ENCODE measurements around the gene PLEK2. TPM values are rescaled to one million over a fixed set of nuclear protein-coding genes. Genes with fewer than 3 reads are reported as not detected.

The PLEK2 gene
- total RNA-seq, 5 donors from 2014 or later (not counting 1 experiment from before 2014, with no cell fraction given): 0.79 to 4.0 (median 3.5) TPM

DNA sequence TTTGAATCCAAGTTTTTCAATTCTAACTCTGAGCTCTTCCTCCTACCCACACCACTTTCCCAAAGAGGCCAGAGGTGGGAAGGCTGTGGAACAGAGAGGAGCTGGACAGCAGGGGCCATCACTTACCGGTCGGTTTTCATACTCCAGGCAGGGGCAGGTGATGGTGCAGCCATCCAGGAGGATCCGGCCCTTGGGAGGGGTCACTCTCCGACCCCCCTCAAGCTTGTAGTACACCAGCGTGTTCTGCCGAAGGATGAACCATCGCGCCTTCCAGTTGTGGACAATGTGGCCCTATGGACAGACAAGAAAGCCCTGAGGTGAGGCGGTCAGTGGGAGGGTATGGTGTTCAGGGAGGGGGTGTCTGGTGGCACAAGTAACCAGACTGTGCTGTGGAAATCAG is 14.4 kb downstream of the PLEK2 start:
- ATAC-seq (replicated peaks in 1 of 4): no peak
- Histone ChIP-seq H3K27me3 (replicated peaks in 1 of 2; ENCODE audit: control insufficient read depth in 2 of 2, extremely low read depth in 1 of 2, insufficient read depth in 2 of 2, low read length in 1 of 2) (peaks cover 0 to 5% of the 10 kb centered on the region in 2 experiments), H3K4me1 (ENCODE audit: control insufficient read depth in 1 of 2, extremely low read depth in 1 of 2, insufficient read depth in 2 of 2, low read length in 2 of 2) (no peaks in the 10 kb centered on the region), H3K36me3 (ENCODE audit: control insufficient read depth in 2 of 2, extremely low read depth in 1 of 2, insufficient read depth in 1 of 2, low read length in 1 of 2) (no peaks in the 10 kb centered on the region), H3K9me3 (no peaks in the 10 kb centered on the region), H3K27ac (ENCODE audit: low read length) (no peak overlapping the region), H3K4me3 (ENCODE audit: control insufficient read depth in 1 of 2, extremely low read depth in 1 of 2, low read length in 1 of 2) (no peak overlapping the region)
- Mint-ChIP-seq H3K4me1 (no peaks in the 10 kb centered on the region), H3K27ac (no peak overlapping the region), H3K36me3 (peaks cover 6% of the 10 kb centered on the region), H3K4me3 (no peak overlapping the region), H3K9me3 (no peaks in the 10 kb centered on the region), H3K27me3 (peaks cover 0 to 2% of the 10 kb centered on the region in 2 donors)
- 100% methylated on average over 6 of the region's 9 CpGs for WGBS (ENCODE audit: insufficient coverage)
- no peak for DNase-seq
- ChIA-PET POLR2A (no interaction called here), CTCF (no interaction called here)

DNA sequence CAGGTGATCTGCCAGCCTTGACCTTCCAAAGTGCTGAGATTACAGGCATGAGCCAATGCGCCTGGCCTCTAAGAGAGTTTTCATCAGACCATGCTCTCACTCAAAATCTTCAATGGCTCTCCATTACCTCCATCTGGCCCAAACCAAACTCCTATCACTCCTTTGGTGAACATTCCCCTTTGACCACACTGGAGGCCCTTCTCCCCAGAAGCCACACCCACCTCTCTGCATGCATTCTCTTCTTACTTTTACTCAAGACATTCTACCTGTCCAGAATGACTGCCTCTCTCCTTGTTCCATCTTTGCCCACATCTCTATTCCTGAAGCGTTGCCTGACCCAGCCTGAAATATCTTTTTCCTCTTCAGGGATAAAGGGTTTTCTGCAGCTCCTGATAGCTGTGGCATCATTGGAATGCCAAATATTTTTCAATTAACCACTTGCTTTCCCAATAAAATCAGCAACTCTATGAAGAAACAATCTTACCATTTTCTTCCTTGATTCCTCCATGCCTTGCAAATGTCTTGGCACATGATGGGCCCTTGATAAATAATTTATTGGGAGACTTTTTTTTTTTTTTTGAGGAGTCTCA is 15.5 kb downstream of the PLEK2 start:
- ChIA-PET POLR2A (no interaction called here), CTCF (no interaction called here)
- WGBS (ENCODE audit: insufficient coverage): 100% methylated on average over 2 of the region's 2 CpGs
- Histone ChIP-seq H3K9me3 (no peaks in the 10 kb centered on the region), H3K4me3 (ENCODE audit: control insufficient read depth in 1 of 2, extremely low read depth in 1 of 2, low read length in 1 of 2) (no peak overlapping the region), H3K27me3 (replicated peaks in 1 of 2; ENCODE audit: control insufficient read depth in 2 of 2, extremely low read depth in 1 of 2, insufficient read depth in 2 of 2, low read length in 1 of 2) (peaks cover 0 to 5% of the 10 kb centered on the region in 2 experiments), H3K27ac (ENCODE audit: low read length) (no peak overlapping the region), H3K36me3 (ENCODE audit: control insufficient read depth in 2 of 2, extremely low read depth in 1 of 2, insufficient read depth in 1 of 2, low read length in 1 of 2) (no peaks in the 10 kb centered on the region), H3K4me1 (ENCODE audit: control insufficient read depth in 1 of 2, extremely low read depth in 1 of 2, insufficient read depth in 2 of 2, low read length in 2 of 2) (peaks cover 0 to 1% of the 10 kb centered on the region in 2 experiments)
- H3K4me1 Mint-ChIP-seq: peaks cover 1 to 4% (median 4%) of the 10 kb centered on the region in 3 donors
- peaks cover 6% of the 10 kb centered on the region for H3K36me3 Mint-ChIP-seq
- DNase-seq (no peak), ATAC-seq (replicated peaks in 1 of 4) (no peak)
- H3K9me3 Mint-ChIP-seq: no peaks in the 10 kb centered on the region
- H3K27me3 Mint-ChIP-seq: peaks cover 0 to 2% of the 10 kb centered on the region in 2 donors
- H3K27ac Mint-ChIP-seq: no peak overlapping the region
- no peak overlapping the region for H3K4me3 Mint-ChIP-seq

DNA sequence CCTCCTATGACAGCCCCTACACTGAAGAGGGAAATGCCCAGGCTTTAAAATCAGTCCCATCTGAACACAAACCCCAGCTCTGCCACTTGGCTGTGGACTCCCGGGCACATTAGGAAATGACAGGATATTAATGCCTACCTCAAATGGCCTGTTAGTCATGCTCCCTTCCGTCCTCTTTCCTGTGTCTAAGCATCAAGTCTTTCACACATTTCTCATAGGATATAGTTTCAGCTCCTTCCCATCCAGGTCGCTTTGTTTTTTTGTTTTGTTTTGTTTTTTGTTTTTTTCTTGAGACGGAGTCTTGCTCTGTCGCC is 16.1 kb downstream of the PLEK2 start:
- no peak overlapping the region for H3K27ac Mint-ChIP-seq
- no peaks in the 10 kb centered on the region for H3K9me3 ChIP-seq
- peaks cover 4 to 5% of the 10 kb centered on the region in 2 experiments for H3K4me1 ChIP-seq (ENCODE audit: control insufficient read depth in 1 of 2, extremely low read depth in 1 of 2, insufficient read depth in 2 of 2, low read length in 2 of 2)
- POLR2A ChIA-PET: no interaction called here
- WGBS (ENCODE audit: insufficient coverage): 100% methylated on average over 1 of the region's 5 CpGs
- no peaks in the 10 kb centered on the region for H3K9me3 Mint-ChIP-seq
- H3K27ac ChIP-seq (ENCODE audit: low read length): no peak overlapping the region
- H3K27me3 Mint-ChIP-seq: peaks cover 0 to 2% of the 10 kb centered on the region in 2 donors
- CTCF ChIA-PET: no interaction called here
- H3K4me3 ChIP-seq (ENCODE audit: control insufficient read depth in 1 of 2, extremely low read depth in 1 of 2, low read length in 1 of 2): no peak overlapping the region
- peaks cover 6% of the 10 kb centered on the region for H3K36me3 Mint-ChIP-seq
- H3K27me3 ChIP-seq (replicated peaks in 1 of 2; ENCODE audit: control insufficient read depth in 2 of 2, extremely low read depth in 1 of 2, insufficient read depth in 2 of 2, low read length in 1 of 2): peaks cover 0 to 5% of the 10 kb centered on the region in 2 experiments
- no peaks in the 10 kb centered on the region for H3K36me3 ChIP-seq (ENCODE audit: control insufficient read depth in 2 of 2, extremely low read depth in 1 of 2, insufficient read depth in 1 of 2, low read length in 1 of 2)
- peaks cover 5 to 9% (median 8%) of the 10 kb centered on the region in 3 donors for H3K4me1 Mint-ChIP-seq
- ATAC-seq (replicated peaks in 1 of 4) (no peak), DNase-seq (no peak)
- H3K4me3 Mint-ChIP-seq: no peak overlapping the region

DNA sequence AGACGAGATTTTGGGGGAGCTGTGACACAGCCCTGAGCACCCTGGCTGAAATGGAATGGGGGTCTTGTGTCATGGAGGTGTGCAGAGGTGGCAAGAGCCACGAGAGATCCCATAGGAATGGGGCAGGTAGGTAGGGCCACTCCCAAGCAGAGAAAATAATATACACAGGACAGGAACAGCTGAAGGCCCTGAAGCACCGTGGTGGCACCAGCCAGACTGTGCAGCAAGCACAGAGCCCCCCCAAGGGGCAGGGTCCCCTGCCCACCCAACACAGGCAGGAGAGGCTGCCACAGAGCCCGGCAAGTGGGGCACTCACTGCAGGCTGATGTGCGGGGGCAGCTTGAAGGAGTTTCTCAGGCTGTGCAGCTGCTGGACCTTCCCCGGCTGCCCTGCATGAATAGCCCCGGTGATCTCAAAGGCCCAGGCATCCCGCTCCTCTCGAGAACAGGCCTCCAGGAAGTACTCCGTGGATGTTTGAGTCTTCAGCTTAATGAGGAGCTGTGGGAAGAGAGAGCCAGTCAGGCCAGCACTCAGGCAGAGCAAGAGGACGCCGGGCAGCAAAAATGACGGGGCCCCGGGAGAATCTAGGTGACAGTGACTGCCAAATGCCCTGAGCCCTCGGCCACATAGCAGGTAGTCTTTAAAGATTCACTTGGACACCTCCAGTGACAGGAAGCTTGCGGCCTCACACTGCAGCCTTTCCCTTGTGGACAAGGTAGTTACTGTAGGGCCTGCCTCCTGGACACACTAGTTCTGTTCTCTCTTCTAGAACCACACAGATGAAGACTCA is 16.7 kb downstream of the PLEK2 start:
- H3K36me3 ChIP-seq (ENCODE audit: control insufficient read depth in 2 of 2, extremely low read depth in 1 of 2, insufficient read depth in 1 of 2, low read length in 1 of 2): no peaks in the 10 kb centered on the region
- no peak for DNase-seq
- WGBS (ENCODE audit: insufficient coverage): 84% methylated on average over 14 of the region's 16 CpGs
- H3K27me3 Mint-ChIP-seq: peaks cover 0 to 2% of the 10 kb centered on the region in 2 donors
- H3K27me3 ChIP-seq (replicated peaks in 1 of 2; ENCODE audit: control insufficient read depth in 2 of 2, extremely low read depth in 1 of 2, insufficient read depth in 2 of 2, low read length in 1 of 2): peaks cover 0 to 5% of the 10 kb centered on the region in 2 experiments
- POLR2A ChIA-PET: no interaction called here
- no peak overlapping the region for H3K27ac ChIP-seq (ENCODE audit: low read length)
- H3K4me3 ChIP-seq (ENCODE audit: control insufficient read depth in 1 of 2, extremely low read depth in 1 of 2, low read length in 1 of 2): no peak overlapping the region
- H3K9me3 Mint-ChIP-seq: no peaks in the 10 kb centered on the region
- H3K9me3 ChIP-seq: no peaks in the 10 kb centered on the region
- peaks cover 7 to 13% (median 13%) of the 10 kb centered on the region in 3 donors for H3K4me1 Mint-ChIP-seq
- no peak overlapping the region for H3K4me3 Mint-ChIP-seq
- H3K36me3 Mint-ChIP-seq: peaks cover 6% of the 10 kb centered on the region
- ATAC-seq (replicated peaks in 1 of 4): no peak
- no peak overlapping the region for H3K27ac Mint-ChIP-seq
- CTCF ChIA-PET: no interaction called here
- peaks cover 5 to 8% of the 10 kb centered on the region in 2 experiments for H3K4me1 ChIP-seq (ENCODE audit: control insufficient read depth in 1 of 2, extremely low read depth in 1 of 2, insufficient read depth in 2 of 2, low read length in 2 of 2)

DNA sequence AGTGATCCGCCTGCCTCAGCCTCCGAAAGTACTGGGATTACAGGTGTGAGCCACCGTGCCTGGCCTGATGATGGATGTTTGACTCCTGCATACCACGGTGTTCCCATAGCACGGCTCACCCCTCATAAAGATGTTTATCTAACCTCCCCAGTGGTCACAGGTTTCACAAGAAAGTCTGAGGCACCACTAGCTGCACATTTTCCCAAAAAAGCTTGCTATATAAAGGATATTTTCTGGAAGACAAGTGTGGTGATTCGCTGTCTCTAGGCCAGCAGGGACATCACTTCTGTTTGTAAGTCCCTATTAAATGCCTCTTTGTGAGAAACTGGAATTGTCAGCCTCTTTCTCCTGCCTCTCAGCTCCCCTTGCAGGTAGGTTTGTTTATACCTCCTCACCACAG is 18.3 kb downstream of the PLEK2 start:
- Mint-ChIP-seq H3K4me1 (peaks cover 7 to 16% (median 16%) of the 10 kb centered on the region in 3 donors), H3K36me3 (peaks cover 6% of the 10 kb centered on the region), H3K27ac (no peak overlapping the region), H3K27me3 (peaks cover 0 to 2% of the 10 kb centered on the region in 2 donors), H3K9me3 (no peaks in the 10 kb centered on the region), H3K4me3 (no peak overlapping the region)
- no peak for ATAC-seq (replicated peaks in 1 of 4)
- POLR2A ChIA-PET: no interaction called here
- no peaks in the 10 kb centered on the region for H3K36me3 ChIP-seq (ENCODE audit: control insufficient read depth in 2 of 2, extremely low read depth in 1 of 2, insufficient read depth in 1 of 2, low read length in 1 of 2)
- WGBS (ENCODE audit: insufficient coverage): 100% methylated on average over 1 of the region's 6 CpGs
- CTCF ChIA-PET: no interaction called here
- no peak for DNase-seq
- H3K4me1 ChIP-seq (ENCODE audit: control insufficient read depth in 1 of 2, extremely low read depth in 1 of 2, insufficient read depth in 2 of 2, low read length in 2 of 2): peaks cover 5 to 8% of the 10 kb centered on the region in 2 experiments
- peaks cover 0 to 5% of the 10 kb centered on the region in 2 experiments for H3K27me3 ChIP-seq (replicated peaks in 1 of 2; ENCODE audit: control insufficient read depth in 2 of 2, extremely low read depth in 1 of 2, insufficient read depth in 2 of 2, low read length in 1 of 2)
- H3K4me3 ChIP-seq (ENCODE audit: control insufficient read depth in 1 of 2, extremely low read depth in 1 of 2, low read length in 1 of 2): no peak overlapping the region
- H3K27ac ChIP-seq (ENCODE audit: low read length): no peak overlapping the region
- no peaks in the 10 kb centered on the region for H3K9me3 ChIP-seq

DNA sequence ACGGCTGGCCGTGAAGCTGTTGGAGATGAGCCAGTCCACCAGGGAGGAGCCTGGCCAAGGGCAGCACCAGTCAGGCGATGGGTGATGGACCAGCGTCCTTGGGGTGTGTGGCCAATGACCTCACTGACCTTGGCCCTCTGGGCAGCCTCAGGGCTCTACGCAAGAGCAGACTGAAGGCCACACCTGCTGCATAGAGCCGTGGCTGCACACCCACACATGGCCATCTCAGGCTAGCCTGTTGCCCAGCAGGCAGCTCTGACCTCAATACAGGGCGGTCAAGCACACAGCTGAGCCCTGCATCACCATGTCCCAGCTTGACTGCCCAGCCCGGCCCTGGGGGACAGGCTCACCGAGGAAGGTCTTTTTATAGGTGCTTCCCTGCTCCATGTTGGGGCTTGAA is 19.2 kb downstream of the PLEK2 start:
- DNase-seq: no peak
- no peak overlapping the region for H3K4me3 Mint-ChIP-seq
- H3K27ac ChIP-seq (ENCODE audit: low read length): no peak overlapping the region
- 87% methylated on average over 9 of the region's 9 CpGs for WGBS (ENCODE audit: insufficient coverage)
- no peaks in the 10 kb centered on the region for H3K27me3 Mint-ChIP-seq
- H3K27ac Mint-ChIP-seq: no peak overlapping the region
- POLR2A ChIA-PET: no interaction called here
- H3K4me1 Mint-ChIP-seq: peaks cover 7 to 16% (median 16%) of the 10 kb centered on the region in 3 donors
- no peaks in the 10 kb centered on the region for H3K9me3 ChIP-seq
- no peak for ATAC-seq (replicated peaks in 1 of 4)
- H3K36me3 ChIP-seq (ENCODE audit: control insufficient read depth in 2 of 2, extremely low read depth in 1 of 2, insufficient read depth in 1 of 2, low read length in 1 of 2): no peaks in the 10 kb centered on the region
- no peaks in the 10 kb centered on the region for H3K9me3 Mint-ChIP-seq
- CTCF ChIA-PET: no interaction called here
- peaks cover 6% of the 10 kb centered on the region for H3K36me3 Mint-ChIP-seq
- H3K4me1 ChIP-seq (ENCODE audit: control insufficient read depth in 1 of 2, extremely low read depth in 1 of 2, insufficient read depth in 2 of 2, low read length in 2 of 2): peaks cover 5 to 8% of the 10 kb centered on the region in 2 experiments
- H3K27me3 ChIP-seq (replicated peaks in 1 of 2; ENCODE audit: control insufficient read depth in 2 of 2, extremely low read depth in 1 of 2, insufficient read depth in 2 of 2, low read length in 1 of 2): peaks cover 0 to 5% of the 10 kb centered on the region in 2 experiments
- no peak overlapping the region for H3K4me3 ChIP-seq (ENCODE audit: control insufficient read depth in 1 of 2, extremely low read depth in 1 of 2, low read length in 1 of 2)

Data from T-cell (primary cell).